Activated T-cell treated with anti-CD3 and anti-CD28 coated beads, Interleukin-2, amount 50 U/mL, for 72 hours (primary cell): ENCODE measurements around the gene PRMT5. TPM values are rescaled to one million over a fixed set of nuclear protein-coding genes. Genes with fewer than 3 reads are reported as not detected.
A peak's percentile ranks its signal among the peaks of the same experiment; 100 is the strongest.
"Not testable (repeated sequence)": the region's sequence is repeated elsewhere in the genome, so short reads cannot be mapped to it uniquely, and the experiment has no call there.

Experiments used
- ATAC-seq, 2 donors: fragments of 150-1000 bp; cut with Tn5 transposase; replicated peaks in 1 of 2; 2 replicates each; pipeline ENCODE4 v1.10.0; 2021; ENCODE audit warnings: moderate library complexity in 2 of 2, mild to moderate bottlenecking in 1 of 2
- DNase-seq, 2 donors: peaks; one replicate each; pipeline ENCODE4 v3.0.0; 2021 to 2022; ENCODE audit warnings: mixed read lengths in 1 of 2
- H3K27ac Mint-ChIP-seq: one replicate; pipeline ENCODE4 v1.8.0; 2022; ENCODE audit warnings: mild to moderate bottlenecking, moderate library complexity, mixed read lengths
- H3K27me3 Mint-ChIP-seq: one replicate; pipeline ENCODE4 v1.8.0; 2022; ENCODE audit warnings: low read depth, mixed read lengths
- H3K36me3 Mint-ChIP-seq, 2 donors: one replicate each; pipeline ENCODE4 v1.8.0; 2022; ENCODE audit warnings: mixed read lengths in 2 of 2, mild to moderate bottlenecking in 1 of 2; ENCODE audit not compliant: insufficient read depth in 2 of 2
- H3K4me1 Mint-ChIP-seq: one replicate; pipeline ENCODE4 v1.8.0; 2022; ENCODE audit warnings: low read depth, mixed read lengths
- H3K4me3 Mint-ChIP-seq, 2 donors: one replicate each; pipeline ENCODE4 v1.8.0; 2022; ENCODE audit warnings: mild to moderate bottlenecking in 2 of 2, mixed read lengths in 2 of 2, moderate library complexity in 2 of 2
- H3K9me3 Mint-ChIP-seq, 2 donors: one replicate each; pipeline ENCODE4 v1.8.0; 2022; ENCODE audit warnings: mixed read lengths in 2 of 2
- total RNA-seq, 2 donors: library from RNA; stranded (reverse); gene quantifications; one replicate each; pipeline ENCODE4 v1.2.3, GENCODE V29; 2022

Gene PRMT5
- total RNA-seq, 2 donors from 2014 or later, result 55.0 to 79.2 TPM

- Mint-ChIP-seq H3K27me3 (no peaks in the 10 kb centered on the region), H3K9me3 (no peaks in the 10 kb centered on the region), H3K4me3 (no peak overlapping the region), H3K4me1 (peaks cover 8% of the 10 kb centered on the region), H3K36me3 (no peaks in the 10 kb centered on the region), H3K27ac (no peak overlapping the region)
- ATAC-seq (no peak), DNase-seq (no peak)
These were observed 33.0 kb upstream of the PRMT5 start for GRCh38 chr14:22962061-22962676.

DNA sequence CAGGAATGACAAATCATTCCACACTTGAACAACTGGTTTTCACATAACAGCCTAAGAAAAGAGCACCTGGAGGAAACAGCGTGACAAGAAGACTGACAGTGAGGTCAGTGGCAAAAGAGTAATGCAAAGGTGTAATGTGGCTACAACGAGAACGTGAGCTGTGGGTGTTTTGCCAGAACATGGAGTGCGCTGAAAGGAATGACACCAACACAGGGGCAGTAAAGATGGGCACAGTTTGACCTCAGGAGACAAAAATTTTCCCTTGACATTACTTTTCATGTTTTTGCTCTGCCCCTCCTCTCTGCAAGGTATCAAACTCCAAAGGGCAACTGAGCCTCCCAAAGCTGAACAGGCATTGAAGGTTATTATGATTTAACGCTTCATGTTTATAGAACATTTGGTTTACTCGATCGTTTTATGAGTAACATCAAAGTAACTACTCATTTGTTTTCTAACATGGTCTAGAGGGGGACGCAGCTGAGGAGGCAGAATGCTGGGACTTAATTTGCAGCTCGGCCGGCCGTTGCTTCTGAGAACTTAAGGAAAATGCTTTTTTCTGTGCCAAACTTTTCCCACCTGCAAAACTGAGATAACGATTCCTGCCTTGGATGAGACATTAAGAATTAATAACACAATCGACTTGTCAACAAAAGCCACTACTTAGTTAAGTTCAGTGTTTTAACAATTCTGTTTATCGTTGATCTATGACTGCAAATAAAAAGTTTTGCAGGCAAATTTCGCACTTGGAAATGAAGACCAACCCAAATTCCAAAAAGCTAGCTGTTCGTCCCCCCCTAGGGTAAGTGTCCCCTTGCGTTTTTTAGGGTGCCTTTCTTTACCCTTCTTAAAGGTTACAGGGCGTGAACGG is 26.8 kb upstream of the PRMT5 start:
- ATAC-seq, result no peak
- H3K4me1 Mint-ChIP-seq, result peaks cover 18% of the 10 kb centered on the region
- H3K27me3 Mint-ChIP-seq, result no peaks in the 10 kb centered on the region

GRCh38 chr14:22952418-22952817 is 23.2 kb upstream of the PRMT5 start:
- Mint-ChIP-seq H3K27me3 (no peaks in the 10 kb centered on the region), H3K9me3 (no peaks in the 10 kb centered on the region), H3K4me3 (no peak overlapping the region), H3K4me1 (peaks cover 11% of the 10 kb centered on the region), H3K27ac (peak overlapping the region; percentile 52), H3K36me3 (peaks cover 0 to 19% of the 10 kb centered on the region in 2 donors)
- ATAC-seq (no peak), DNase-seq (no peak)

More for the DNA sequence above, 26.8 kb upstream of the PRMT5 start:
- H3K9me3 Mint-ChIP-seq, result no peaks in the 10 kb centered on the region
- peaks cover 0 to 17% of the 10 kb centered on the region in 2 donors for H3K36me3 Mint-ChIP-seq
- H3K4me3 Mint-ChIP-seq, result peak overlapping the region; percentile 95 to 97
- DNase-seq, result no peak
- H3K27ac Mint-ChIP-seq, result peak overlapping the region; percentile 93

GRCh38 chr14:22951795-22952194 is 22.6 kb upstream of the PRMT5 start:
- H3K36me3 Mint-ChIP-seq, result peaks cover 1 to 21% of the 10 kb centered on the region in 2 donors
- not testable (repeated sequence) for H3K9me3 Mint-ChIP-seq, H3K4me3 Mint-ChIP-seq, DNase-seq, H3K27me3 Mint-ChIP-seq, H3K4me1 Mint-ChIP-seq, H3K27ac Mint-ChIP-seq, ATAC-seq

DNA sequence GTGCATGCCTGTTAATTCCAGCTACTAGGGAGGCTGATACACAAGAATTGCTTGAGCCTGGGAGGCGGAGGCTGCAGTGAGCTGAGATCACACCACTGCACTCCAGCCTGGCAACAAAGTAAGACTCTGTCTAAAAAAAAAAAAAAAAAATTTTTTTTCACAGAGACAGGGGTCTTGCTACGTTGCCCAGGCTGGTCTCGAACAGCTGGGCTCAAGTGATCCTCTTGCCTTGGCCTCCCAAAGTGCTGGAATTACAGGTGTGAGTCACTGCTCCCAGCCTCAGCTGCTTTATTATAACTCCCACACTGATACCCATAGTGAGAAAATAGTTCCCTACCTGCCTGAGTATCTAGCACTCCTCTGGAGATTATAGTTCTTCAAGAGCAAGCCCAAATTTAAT is 16.5 kb upstream of the PRMT5 start:
- Mint-ChIP-seq H3K4me3 (no peak overlapping the region), H3K27ac (no peak overlapping the region), H3K4me1 (no peaks in the 10 kb centered on the region), H3K9me3 (no peaks in the 10 kb centered on the region), H3K27me3 (no peaks in the 10 kb centered on the region), H3K36me3 (peaks cover 1 to 8% of the 10 kb centered on the region in 2 donors)
- DNase-seq, result no peak
- no peak for ATAC-seq

- H3K36me3 Mint-ChIP-seq, result peaks cover 0 to 4% of the 10 kb centered on the region in 2 donors
- DNase-seq, result no peak
- H3K4me3 Mint-ChIP-seq, result no peak overlapping the region
- ATAC-seq, result no peak
- H3K9me3 Mint-ChIP-seq, result no peaks in the 10 kb centered on the region
- no peaks in the 10 kb centered on the region for H3K4me1 Mint-ChIP-seq
- H3K27me3 Mint-ChIP-seq, result no peaks in the 10 kb centered on the region
- no peak overlapping the region for H3K27ac Mint-ChIP-seq
These were observed 10.5 kb upstream of the PRMT5 start for GRCh38 chr14:22939684-22940083.

DNA sequence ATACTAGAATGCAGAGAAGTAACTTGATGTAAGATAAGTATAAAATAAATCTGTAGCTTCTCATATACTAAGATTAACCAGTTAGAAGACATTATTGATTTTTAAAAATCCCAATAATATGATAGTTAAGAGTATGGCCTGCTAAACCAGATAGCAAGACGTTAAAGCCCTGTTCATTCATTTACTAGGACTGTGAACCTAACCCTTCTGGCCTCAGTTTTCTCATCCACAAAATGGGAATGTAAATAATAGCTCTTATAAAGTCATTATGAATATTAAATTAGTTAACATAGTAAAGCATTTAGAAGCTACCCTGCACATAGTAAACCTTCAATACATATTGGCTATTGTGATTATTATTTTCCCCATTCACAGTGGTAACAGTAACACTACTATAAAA is 6.0 kb upstream of the PRMT5 start:
- H3K27me3 Mint-ChIP-seq, result no peaks in the 10 kb centered on the region
- peaks cover 22% of the 10 kb centered on the region for H3K4me1 Mint-ChIP-seq
- no peak overlapping the region for H3K4me3 Mint-ChIP-seq
- DNase-seq (no peak), ATAC-seq (no peak)
- no peak overlapping the region for H3K27ac Mint-ChIP-seq
- H3K9me3 Mint-ChIP-seq, result no peaks in the 10 kb centered on the region
- H3K36me3 Mint-ChIP-seq, result peaks cover 2 to 3% of the 10 kb centered on the region in 2 donors

DNA sequence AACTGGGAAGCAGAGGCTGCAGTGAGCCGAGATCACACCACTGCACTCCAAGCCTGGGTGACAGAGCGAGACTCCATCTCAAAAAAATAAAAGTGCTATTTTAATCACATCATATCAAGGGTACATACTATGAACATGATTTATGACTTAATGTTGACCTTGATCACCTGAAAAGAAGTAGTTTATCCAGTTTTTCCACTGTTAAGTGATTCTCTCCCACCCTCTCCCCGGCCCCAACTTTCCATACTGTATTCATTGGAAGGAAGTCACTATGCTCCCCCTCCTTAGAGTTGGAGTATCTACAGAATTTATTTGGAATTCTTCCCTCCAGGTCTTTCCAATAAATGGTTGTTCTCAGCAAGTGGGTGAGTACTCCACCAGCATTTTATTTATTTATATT is 3.0 kb upstream of the PRMT5 start:
- no peaks in the 10 kb centered on the region for H3K9me3 Mint-ChIP-seq
- no peak overlapping the region for H3K4me3 Mint-ChIP-seq
- ATAC-seq, result no peak
- no peak overlapping the region for H3K27ac Mint-ChIP-seq
- DNase-seq, result no peak
- H3K4me1 Mint-ChIP-seq, result peaks cover 22% of the 10 kb centered on the region
- peaks cover 1 to 2% of the 10 kb centered on the region in 2 donors for H3K36me3 Mint-ChIP-seq
- H3K27me3 Mint-ChIP-seq, result no peaks in the 10 kb centered on the region

- H3K27me3 Mint-ChIP-seq, result no peaks in the 10 kb centered on the region
- H3K36me3 Mint-ChIP-seq, result peaks cover 2 to 11% of the 10 kb centered on the region in 2 donors
- ATAC-seq, result no peak
- no peak overlapping the region for H3K4me3 Mint-ChIP-seq
- no peaks in the 10 kb centered on the region for H3K9me3 Mint-ChIP-seq
- H3K4me1 Mint-ChIP-seq, result peaks cover 22% of the 10 kb centered on the region
- no peak overlapping the region for H3K27ac Mint-ChIP-seq
- no peak for DNase-seq
These were observed 787 bp upstream of the PRMT5 start for GRCh38 chr14:22929961-22930364.

DNA sequence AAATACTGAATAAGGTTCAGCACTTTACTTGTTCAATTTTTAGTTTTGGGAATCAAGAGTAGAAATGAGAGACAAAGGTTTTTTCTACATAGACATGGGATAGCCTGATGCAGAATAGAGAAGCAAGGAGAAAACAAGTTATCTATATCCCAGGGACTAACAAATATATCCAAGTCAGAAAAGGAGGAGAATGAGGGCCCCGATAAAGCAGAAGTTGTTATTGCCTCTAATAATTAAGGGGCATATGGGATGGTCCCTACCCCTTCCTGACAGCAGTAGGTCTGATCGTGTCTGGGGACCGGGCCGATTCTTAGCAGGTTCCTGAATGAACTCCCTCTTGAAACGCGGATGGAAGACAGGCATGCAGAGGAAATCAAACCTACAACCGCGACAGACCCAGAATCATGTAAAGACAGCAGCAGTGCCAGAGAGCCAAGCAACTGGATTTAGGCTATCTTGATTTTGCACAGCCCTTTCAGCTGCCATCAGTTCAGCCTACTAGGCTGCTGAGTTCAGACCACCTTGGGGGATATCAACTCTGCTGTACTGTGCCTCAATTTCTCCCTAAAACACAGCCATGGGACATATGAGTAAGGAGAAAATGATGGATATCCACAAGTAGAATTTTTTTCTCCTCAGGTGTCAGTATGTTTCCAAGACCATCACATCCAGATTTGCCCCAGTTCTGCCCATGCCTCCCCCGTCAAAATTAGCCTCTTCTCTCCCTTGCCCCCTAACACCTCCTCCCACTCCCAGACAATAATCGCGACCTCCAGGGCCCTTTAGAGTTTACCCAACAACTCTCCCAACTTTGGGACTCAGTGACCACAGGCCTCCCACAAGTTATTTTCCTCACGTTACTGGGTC is 706 bp downstream of the PRMT5 start:
- H3K4me3 Mint-ChIP-seq, result no peak overlapping the region
- ATAC-seq, result no peak
- no peak overlapping the region for H3K27ac Mint-ChIP-seq
- no peaks in the 10 kb centered on the region for H3K9me3 Mint-ChIP-seq
- peaks cover 2 to 14% of the 10 kb centered on the region in 2 donors for H3K36me3 Mint-ChIP-seq
- no peaks in the 10 kb centered on the region for H3K27me3 Mint-ChIP-seq
- DNase-seq, result no peak
- H3K4me1 Mint-ChIP-seq, result peaks cover 17% of the 10 kb centered on the region

DNA sequence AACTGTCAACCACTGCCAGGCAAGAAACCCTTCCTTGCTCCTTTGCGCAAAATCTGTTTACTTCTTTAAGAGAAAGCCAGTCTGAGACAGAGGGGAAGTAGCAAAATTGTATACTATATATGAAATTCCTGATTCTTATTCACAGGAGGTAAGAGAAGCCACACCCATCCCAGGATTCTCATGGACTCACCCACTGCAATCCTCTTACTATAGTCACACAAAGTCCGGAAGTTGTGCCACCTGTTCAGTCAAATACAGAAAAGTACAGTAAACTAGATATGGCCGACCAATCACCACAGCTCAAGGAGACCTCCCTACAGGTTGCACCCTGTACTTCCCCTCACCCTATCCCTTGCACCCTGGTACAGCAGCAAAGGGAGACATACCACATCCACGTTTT is 2.9 kb downstream of the PRMT5 start:
- no peak for ATAC-seq
- H3K36me3 Mint-ChIP-seq, result peaks cover 3 to 19% of the 10 kb centered on the region in 2 donors
- no peak for DNase-seq
- no peak overlapping the region for H3K27ac Mint-ChIP-seq
- H3K4me1 Mint-ChIP-seq, result no peaks in the 10 kb centered on the region
- H3K27me3 Mint-ChIP-seq, result no peaks in the 10 kb centered on the region
- no peak overlapping the region for H3K4me3 Mint-ChIP-seq
- H3K9me3 Mint-ChIP-seq, result no peaks in the 10 kb centered on the region

- DNase-seq, result no peak
- ATAC-seq, result no peak
- peaks cover 4 to 23% of the 10 kb centered on the region in 2 donors for H3K36me3 Mint-ChIP-seq
- H3K4me3 Mint-ChIP-seq, result no peak overlapping the region
- H3K27ac Mint-ChIP-seq, result no peak overlapping the region
- no peaks in the 10 kb centered on the region for H3K4me1 Mint-ChIP-seq
- no peaks in the 10 kb centered on the region for H3K9me3 Mint-ChIP-seq
- H3K27me3 Mint-ChIP-seq, result no peaks in the 10 kb centered on the region
These were observed 3.7 kb downstream of the PRMT5 start for GRCh38 chr14:22925513-22925912.

- ATAC-seq (no peak), DNase-seq (no peak)
- Mint-ChIP-seq H3K4me1 (peaks cover 11% of the 10 kb centered on the region), H3K27ac (no peak overlapping the region), H3K4me3 (no peak overlapping the region), H3K9me3 (no peaks in the 10 kb centered on the region), H3K27me3 (no peaks in the 10 kb centered on the region), H3K36me3 (peaks cover 7 to 25% of the 10 kb centered on the region in 2 donors)
These were observed 5.4 kb downstream of the PRMT5 start for GRCh38 chr14:22923746-22924145.
